A549 treated with DMSO at 1 μM for 4 hours (cell line): Measurements from ENCODE around the gene AKR7A2. TPM values are rescaled to one million over a fixed set of nuclear protein-coding genes. Genes with fewer than 3 reads are reported as not detected.

Source experiments
- total RNA-seq: library from RNA; stranded (reverse); fragments of 200-300 nt; extraction: Qiagen RNA extraction; gene quantifications from 5 replicates; pipeline ENCODE4 v1.2.3, GENCODE V29; 2022; ENCODE audit warnings: low read depth

Gene AKR7A2
- total RNA-seq: 38.9 to 53.4 TPM (median 48.8 TPM) in 5 replicates

DNA sequence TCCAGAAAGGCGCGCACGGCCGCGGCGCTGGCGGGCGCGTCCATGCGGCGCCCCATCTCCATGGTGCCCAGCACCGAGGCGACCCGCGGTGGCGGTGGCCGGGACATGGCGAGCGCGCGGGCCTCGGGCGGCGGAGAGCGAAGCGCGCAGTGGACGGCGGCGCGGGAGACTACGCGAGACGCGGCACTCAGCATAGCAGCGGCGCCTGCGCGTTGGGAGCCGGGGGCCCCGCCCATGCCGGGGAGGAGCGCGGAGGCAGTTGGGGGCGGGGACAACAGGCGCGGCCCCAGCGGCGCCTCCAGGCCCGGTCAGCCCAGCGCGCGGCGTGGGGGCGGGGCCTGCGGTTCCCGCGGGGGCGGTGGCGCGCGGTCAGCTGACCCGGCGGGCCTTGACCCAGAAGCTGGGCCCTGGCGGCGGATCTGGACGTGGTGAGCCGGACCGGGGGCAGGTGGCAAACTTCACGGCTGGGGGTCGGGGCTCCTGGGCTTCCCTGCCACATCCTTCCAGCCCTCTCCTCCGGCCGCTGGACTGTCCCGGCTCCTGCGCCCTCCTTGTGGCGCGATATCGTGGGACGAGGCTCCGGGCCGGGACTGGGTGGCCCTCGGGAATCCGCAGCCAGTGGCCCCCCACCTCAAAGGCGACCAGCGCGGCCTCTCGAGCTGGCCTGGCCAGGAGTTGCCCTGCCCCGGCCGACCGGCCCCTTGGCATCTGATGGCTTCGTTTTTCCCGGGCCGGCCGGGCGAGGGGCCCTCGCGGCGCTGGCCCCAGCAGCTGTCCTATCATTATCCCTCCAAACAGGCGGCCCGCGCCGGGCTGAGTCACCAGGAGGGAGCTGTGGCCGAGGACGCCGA, at the start of gene AKR7A2, which contains the start of gene SLC66A1:
TSS of gene AKR7A2 (minus strand) at position 214 of the 851 bp plus-strand sequence. CDS start at position 194, 20 bp downstream.
TSS of gene SLC66A1 (plus strand) at position 396 of the 851 bp plus-strand sequence. CDS start 5,352 bp downstream, outside the sequence.

DNA sequence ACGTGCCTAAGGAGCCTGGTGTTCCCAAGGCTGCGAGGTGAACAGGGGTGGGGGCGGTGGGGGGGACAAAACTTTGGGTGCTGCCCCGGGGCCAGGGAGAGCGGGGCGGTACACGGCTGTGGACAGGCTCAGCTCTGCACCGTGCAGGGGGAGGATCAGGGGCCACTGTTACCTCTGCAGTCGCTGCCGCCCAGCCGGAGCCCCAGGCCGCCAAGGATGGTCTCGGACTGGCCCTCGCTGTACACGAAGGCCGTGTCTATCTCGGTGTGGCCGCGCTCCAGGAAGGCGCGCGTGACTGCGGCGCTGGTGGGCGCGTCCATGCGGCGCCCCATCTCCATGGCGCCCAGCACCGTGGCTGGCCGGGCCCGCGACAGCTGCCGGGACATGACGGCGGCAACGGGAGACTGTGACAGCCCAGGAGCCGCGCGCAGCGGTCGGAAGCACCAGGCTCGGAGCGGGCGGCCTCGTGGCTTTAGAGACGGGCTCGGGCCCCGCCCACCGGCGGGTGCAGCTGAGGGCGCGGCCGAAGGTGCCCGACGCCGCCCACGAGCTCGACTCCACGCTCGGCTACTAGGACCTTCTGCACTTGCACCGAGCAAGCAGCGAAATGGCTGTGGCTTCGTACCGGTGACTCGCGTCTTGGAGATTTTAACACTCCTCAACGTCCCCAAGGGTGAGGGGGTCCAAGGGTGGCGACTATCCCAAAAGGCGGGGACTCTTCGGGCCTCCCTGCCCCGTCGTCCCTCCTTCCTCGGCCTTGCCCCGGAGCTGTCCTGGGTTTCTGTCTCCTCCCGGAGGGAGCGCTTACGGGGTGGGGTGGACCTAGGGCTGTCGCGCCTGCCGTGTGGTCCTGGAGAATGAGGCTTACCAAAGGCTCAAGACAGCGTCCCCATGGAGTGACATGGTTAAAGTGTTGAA, 23.4 kb downstream of the AKR7A2 start, which contains the start of gene AKR7A3:
TSS of gene AKR7A3 (minus strand) at position 447 of the 918 bp plus-strand sequence. CDS start at position 386, 61 bp downstream.

Other genes with a start within 250 kb of the AKR7A2 start
- 96.3 to 123 TPM (median 112 TPM) in 5 replicates for gene UBR4, start 101.9 kb downstream of the AKR7A2 start, total RNA-seq
- gene EMC1, start 60.6 kb downstream of the AKR7A2 start, total RNA-seq: 27.4 to 41.0 TPM (median 36.2 TPM) in 5 replicates
- gene MRTO4, start 60.3 kb downstream of the AKR7A2 start, total RNA-seq: 62.9 to 77.6 TPM (median 70.0 TPM) in 5 replicates
- gene AKR7A3, start 23.4 kb downstream of the AKR7A2 start, total RNA-seq: 0.06 to 0.21 TPM (median 0.16 TPM) in 4 of 5 replicates, not detected in the other
- gene SLC66A1, start 182 bp upstream of the AKR7A2 start, total RNA-seq: 19.6 to 27.0 TPM (median 21.5 TPM) in 5 replicates
- gene CAPZB, start 173.4 kb upstream of the AKR7A2 start, total RNA-seq: 225 to 258 TPM (median 231 TPM) in 5 replicates